ENCODE measurements around the gene GRM5. TPM values are rescaled to one million over a fixed set of nuclear protein-coding genes. Genes with fewer than 3 reads are reported as not detected.

Gene GRM5
- total and polyA plus RNA-seq, 2 donors (not counting 1 experiment from before 2014, with no cell fraction given), result not detected

DNA sequence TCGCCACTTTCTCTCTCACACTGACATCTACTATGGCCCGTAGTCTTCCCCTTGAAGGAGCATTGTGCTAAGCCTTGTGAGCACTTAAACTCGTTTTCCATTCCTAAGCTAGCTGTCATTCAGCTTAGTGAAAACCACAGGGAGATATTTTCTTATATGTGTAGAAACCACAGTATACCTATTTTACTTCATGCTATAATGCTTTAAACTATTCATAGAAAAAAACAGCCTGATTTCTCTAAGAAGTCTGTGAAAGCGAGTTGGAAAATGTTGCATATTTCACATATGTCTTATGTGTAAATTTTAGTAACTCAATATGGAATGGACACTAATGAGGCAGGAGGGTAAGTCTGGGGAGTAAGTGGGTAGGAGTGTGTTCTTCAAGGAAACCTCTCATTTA is 534.0 kb downstream of the GRM5 start:
- H3K36me3 ChIP-seq (replicated peaks in 1 of 2; ENCODE audit: control extremely low read depth in 1 of 2, control insufficient read depth in 1 of 2, extremely low read depth in 1 of 2, insufficient read depth in 2 of 2, low read length in 1 of 2), result no peaks in the 10 kb centered on the region
- no peak overlapping the region for H3K9ac ChIP-seq (ENCODE audit: low read length)
- TF ChIP-seq, protein P1, sequence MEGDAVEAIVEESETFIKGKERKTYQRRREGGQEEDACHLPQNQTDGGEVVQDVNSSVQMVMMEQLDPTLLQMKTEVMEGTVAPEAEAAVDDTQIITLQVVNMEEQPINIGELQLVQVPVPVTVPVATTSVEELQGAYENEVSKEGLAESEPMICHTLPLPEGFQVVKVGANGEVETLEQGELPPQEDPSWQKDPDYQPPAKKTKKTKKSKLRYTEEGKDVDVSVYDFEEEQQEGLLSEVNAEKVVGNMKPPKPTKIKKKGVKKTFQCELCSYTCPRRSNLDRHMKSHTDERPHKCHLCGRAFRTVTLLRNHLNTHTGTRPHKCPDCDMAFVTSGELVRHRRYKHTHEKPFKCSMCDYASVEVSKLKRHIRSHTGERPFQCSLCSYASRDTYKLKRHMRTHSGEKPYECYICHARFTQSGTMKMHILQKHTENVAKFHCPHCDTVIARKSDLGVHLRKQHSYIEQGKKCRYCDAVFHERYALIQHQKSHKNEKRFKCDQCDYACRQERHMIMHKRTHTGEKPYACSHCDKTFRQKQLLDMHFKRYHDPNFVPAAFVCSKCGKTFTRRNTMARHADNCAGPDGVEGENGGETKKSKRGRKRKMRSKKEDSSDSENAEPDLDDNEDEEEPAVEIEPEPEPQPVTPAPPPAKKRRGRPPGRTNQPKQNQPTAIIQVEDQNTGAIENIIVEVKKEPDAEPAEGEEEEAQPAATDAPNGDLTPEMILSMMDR (IDR thresholded peaks at IDR 0.05), result no peak
- no peak for TF ChIP-seq EZH2 (IDR thresholded peaks at IDR 0.05; ENCODE audit: borderline replicate concordance, insufficient read depth, low read depth, low read length, poor library complexity, severe bottlenecking)
- Mint-ChIP-seq H3K27ac (no peak overlapping the region), H3K9me3 (ENCODE audit: insufficient read depth) (no peaks in the 10 kb centered on the region), H3K4me3 (no peak overlapping the region), H3K4me1 (no peaks in the 10 kb centered on the region), H3K27me3 (peaks cover 17% of the 10 kb centered on the region)
- WGBS (ENCODE audit: insufficient coverage), result no CpG with 5 or more reads among the region's 4 CpGs
- H3K4me2 ChIP-seq (replicated peaks; ENCODE audit: low read depth, low read length, poor library complexity, severe bottlenecking), result no peak overlapping the region
- no peaks in the 10 kb centered on the region for H3K4me1 ChIP-seq (ENCODE audit: control insufficient read depth in 2 of 2, insufficient read depth in 2 of 2, low read length in 2 of 2)
- POLR2A ChIA-PET, result no interaction called here
- no peak overlapping the region for H3K27ac ChIP-seq (ENCODE audit: low read length in 2 of 2)
- H3K9me3 ChIP-seq (ENCODE audit: control extremely low read depth in 1 of 3, control insufficient read depth in 2 of 3, insufficient read depth in 1 of 3, low read length in 2 of 3), result no peaks in the 10 kb centered on the region
- H3K27me3 ChIP-seq (replicated peaks in 1 of 4; ENCODE audit: control extremely low read depth in 1 of 4, control insufficient read depth in 3 of 4, insufficient read depth in 4 of 4, low read length in 3 of 4), result no peaks in the 10 kb centered on the region
- H3K4me3 ChIP-seq (ENCODE audit: control extremely low read depth in 1 of 5, extremely low read depth in 1 of 5, insufficient read depth in 1 of 5, low read depth in 2 of 5, low read length in 4 of 5), result no peak overlapping the region
- DNase-seq (no peak), ATAC-seq (ENCODE audit: low read depth) (no peak)
- CTCF ChIA-PET, result interaction anchor here (1.0 kb wide), 1 partner anchor 20 kb away, joined by 3 read pairs; no protein-coding TSS in a partner anchor
- intact Hi-C loops (cut with micrococcal nuclease), result no loop called here
- no peaks in the 10 kb centered on the region for H4K20me1 ChIP-seq (ENCODE audit: control insufficient read depth, insufficient read depth, low read length, poor library complexity, severe bottlenecking)
- no peaks in the 10 kb centered on the region for H3K79me2 ChIP-seq (ENCODE audit: control insufficient read depth, insufficient read depth, low read length)
- H2AFZ ChIP-seq (ENCODE audit: insufficient read depth, low read depth, low read length, poor library complexity, severe bottlenecking), result no peak overlapping the region

DNA sequence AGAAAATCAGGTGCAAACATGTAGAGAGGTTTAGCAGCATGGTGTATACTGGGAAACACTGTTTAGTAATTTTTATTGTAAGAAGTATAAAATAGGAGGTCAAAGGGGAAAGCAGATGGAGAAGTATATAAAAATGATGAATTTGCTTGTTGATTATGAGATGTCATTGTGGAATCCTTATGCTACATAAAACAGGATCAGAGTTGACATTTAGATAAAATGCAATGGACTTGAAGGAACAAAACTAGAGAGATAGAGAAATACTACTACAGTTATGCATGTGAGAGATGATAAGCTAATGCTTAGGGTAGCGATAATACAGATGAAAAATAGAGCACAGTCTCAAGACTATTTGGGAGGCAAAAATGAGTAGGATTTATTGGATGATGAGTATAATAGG is 536.4 kb downstream of the GRM5 start:
- no CpG with 5 or more reads among the region's 1 CpG for WGBS (ENCODE audit: insufficient coverage)
- Histone ChIP-seq H3K9ac (ENCODE audit: low read length) (no peak overlapping the region), H4K20me1 (ENCODE audit: control insufficient read depth, insufficient read depth, low read length, poor library complexity, severe bottlenecking) (no peaks in the 10 kb centered on the region), H3K4me3 (ENCODE audit: control extremely low read depth in 1 of 5, extremely low read depth in 1 of 5, insufficient read depth in 1 of 5, low read depth in 2 of 5, low read length in 4 of 5) (no peak overlapping the region), H3K9me3 (ENCODE audit: control extremely low read depth in 1 of 3, control insufficient read depth in 2 of 3, insufficient read depth in 1 of 3, low read length in 2 of 3) (no peaks in the 10 kb centered on the region), H3K27me3 (replicated peaks in 1 of 4; ENCODE audit: control extremely low read depth in 1 of 4, control insufficient read depth in 3 of 4, insufficient read depth in 4 of 4, low read length in 3 of 4) (no peaks in the 10 kb centered on the region), H3K4me2 (replicated peaks; ENCODE audit: low read depth, low read length, poor library complexity, severe bottlenecking) (no peak overlapping the region), H2AFZ (ENCODE audit: insufficient read depth, low read depth, low read length, poor library complexity, severe bottlenecking) (no peak overlapping the region), H3K79me2 (ENCODE audit: control insufficient read depth, insufficient read depth, low read length) (no peaks in the 10 kb centered on the region), H3K4me1 (ENCODE audit: control insufficient read depth in 2 of 2, insufficient read depth in 2 of 2, low read length in 2 of 2) (no peaks in the 10 kb centered on the region), H3K36me3 (replicated peaks in 1 of 2; ENCODE audit: control extremely low read depth in 1 of 2, control insufficient read depth in 1 of 2, extremely low read depth in 1 of 2, insufficient read depth in 2 of 2, low read length in 1 of 2) (no peaks in the 10 kb centered on the region), H3K27ac (ENCODE audit: low read length in 2 of 2) (no peak overlapping the region)
- H3K4me1 Mint-ChIP-seq, result no peaks in the 10 kb centered on the region
- peaks cover 8% of the 10 kb centered on the region for H3K27me3 Mint-ChIP-seq
- ChIA-PET POLR2A (no interaction called here), CTCF (no interaction called here)
- H3K9me3 Mint-ChIP-seq (ENCODE audit: insufficient read depth), result no peaks in the 10 kb centered on the region
- H3K4me3 Mint-ChIP-seq, result no peak overlapping the region
- ATAC-seq (ENCODE audit: low read depth) (no peak), DNase-seq (no peak)
- TF ChIP-seq, protein P1 (IDR thresholded peaks at IDR 0.05), result no peak
- no peak for TF ChIP-seq EZH2 (IDR thresholded peaks at IDR 0.05; ENCODE audit: borderline replicate concordance, insufficient read depth, low read depth, low read length, poor library complexity, severe bottlenecking)
- H3K27ac Mint-ChIP-seq, result no peak overlapping the region
- intact Hi-C loops (cut with micrococcal nuclease), result no loop called here
